ENCODE measurements around the gene AKR1C3. TPM values are rescaled to one million over a fixed set of nuclear protein-coding genes. Genes with fewer than 3 reads are reported as not detected.
A peak's percentile ranks its signal among the peaks of the same experiment; 100 is the strongest.
"Not testable (repeated sequence)": the region's sequence is repeated elsewhere in the genome, so short reads cannot be mapped to it uniquely, and the experiment has no call there.

The AKR1C3 gene
- total and polyA plus RNA-seq, 8 donors, result 28.1 to 883 (median 174) TPM

GRCh38 chr10:5107860-5108526 lies 13.8 kb downstream of the AKR1C3 start:
- Histone ChIP-seq H3K4me3 (no peak overlapping the region), H3K27me3 (no peaks in the 10 kb centered on the region), H3K27ac (no peak overlapping the region), H3K4me1 (no peaks in the 10 kb centered on the region), H3K36me3 (peaks cover 3 to 45% (median 40%) of the 10 kb centered on the region in 4 donors), H3K9me3 (peaks cover 0 to 7% (median 2%) of the 10 kb centered on the region in 4 donors)
- DNase-seq, result no peak
- TF ChIP-seq CTCF (IDR thresholded peaks at IDR 0.05), result no peak
- TF ChIP-seq POLR2AphosphoS5 (IDR thresholded peaks at IDR 0.05), result peak in 1 of 3 donors; percentile 6
- 58 to 79% (median 63%) methylated on average over 7 to 8 of the region's 8 CpGs for WGBS, 5 donors
- intact Hi-C loops (cut with DNase I; ENCODE audit: low total_unique reads), result no loop called here

GRCh38 chr10:5108658-5109416 lies 14.6 kb downstream of the AKR1C3 start:
- TF ChIP-seq CTCF (IDR thresholded peaks at IDR 0.05) (no peak), POLR2AphosphoS5 (IDR thresholded peaks at IDR 0.05) (no peak), POLR2A (IDR thresholded peaks at IDR 0.05) (no peak), EP300 (IDR thresholded peaks at IDR 0.05) (no peak)
- 32 to 48% (median 42%) methylated on average over 3 of the region's 3 CpGs for WGBS, 5 donors
- Histone ChIP-seq H3K27me3 (no peaks in the 10 kb centered on the region), H3K36me3 (peaks cover 0 to 37% (median 32%) of the 10 kb centered on the region in 4 donors), H3K9me3 (peaks cover 0 to 7% (median 2%) of the 10 kb centered on the region in 4 donors), H3K27ac (no peak overlapping the region), H3K4me1 (no peaks in the 10 kb centered on the region), H3K4me3 (no peak overlapping the region)
- intact Hi-C loops (cut with DNase I; ENCODE audit: low total_unique reads), result no loop called here
- no peak for DNase-seq

- intact Hi-C loops (cut with DNase I; ENCODE audit: low total_unique reads); H3K4me1 ChIP-seq; H3K9me3 ChIP-seq; H3K27me3 ChIP-seq; H3K27ac ChIP-seq; H3K4me3 ChIP-seq; DNase-seq: not testable (repeated sequence)
- WGBS, 5 donors, result 79 to 98% (median 89%) methylated on average over 5 to 12 of the region's 12 CpGs
- H3K36me3 ChIP-seq, result peaks cover 0 to 34% (median 30%) of the 10 kb centered on the region in 4 donors
Measured at GRCh38 chr10:5109861-5110260, 15.6 kb downstream of the AKR1C3 start.

GRCh38 chr10:5116621-5117020 lies 22.4 kb downstream of the AKR1C3 start:
- Histone ChIP-seq H3K27me3 (no peaks in the 10 kb centered on the region), H3K4me3 (no peak overlapping the region), H3K27ac (no peak overlapping the region), H3K36me3 (no peaks in the 10 kb centered on the region), H3K9me3 (peaks cover 0 to 10% (median 2%) of the 10 kb centered on the region in 4 donors), H3K4me1 (no peaks in the 10 kb centered on the region)
- TF ChIP-seq POLR2A (IDR thresholded peaks at IDR 0.05) (no peak), POLR2AphosphoS5 (IDR thresholded peaks at IDR 0.05) (no peak), CTCF (IDR thresholded peaks at IDR 0.05) (no peak)
- intact Hi-C loops (cut with DNase I; ENCODE audit: low total_unique reads), result no loop called here
- 67 to 89% (median 83%) methylated on average over 5 of the region's 5 CpGs for WGBS, 5 donors
- DNase-seq, result no peak

GRCh38 chr10:5117026-5117425 lies 22.8 kb downstream of the AKR1C3 start:
- Histone ChIP-seq H3K4me1 (no peaks in the 10 kb centered on the region), H3K27ac (no peak overlapping the region), H3K36me3 (no peaks in the 10 kb centered on the region), H3K27me3 (no peaks in the 10 kb centered on the region), H3K4me3 (no peak overlapping the region), H3K9me3 (peaks cover 0 to 10% (median 2%) of the 10 kb centered on the region in 4 donors)
- intact Hi-C loops (cut with DNase I; ENCODE audit: low total_unique reads), result no loop called here
- DNase-seq, result no peak
- 45 to 73% (median 72%) methylated on average over 3 of the region's 3 CpGs for WGBS, 5 donors
- TF ChIP-seq EP300 (IDR thresholded peaks at IDR 0.05) (no peak), POLR2AphosphoS5 (IDR thresholded peaks at IDR 0.05) (no peak), CTCF (IDR thresholded peaks at IDR 0.05) (no peak), POLR2A (IDR thresholded peaks at IDR 0.05) (no peak)

- DNase-seq; H3K27ac ChIP-seq; H3K9me3 ChIP-seq; intact Hi-C loops (cut with DNase I; ENCODE audit: low total_unique reads); H3K36me3 ChIP-seq; H3K4me1 ChIP-seq; H3K4me3 ChIP-seq; H3K27me3 ChIP-seq: not testable (repeated sequence)
- 84 to 93% (median 91%) methylated on average over 5 of the region's 5 CpGs for WGBS, 5 donors
Measured at GRCh38 chr10:5119997-5120396, 25.8 kb downstream of the AKR1C3 start.

All from stomach (tissue), 9 donors.